Stimulated activated CD4-positive, alpha-beta T cell treated with anti-CD3 and anti-CD28 coated beads, Interleukin-1b, Interleukin-23, amount 100 ng/mL, for 24 hours (primary cell): ENCODE results near the gene MKNK2.
"Not testable (repeated sequence)": the region's sequence is repeated elsewhere in the genome, so short reads cannot be mapped to it uniquely, and the experiment has no call there.

ENCODE experiments used
- DNase-seq, 4 experiments: peaks; one replicate each; pipeline ENCODE4 v3.0.0-alpha.2; 2020; ENCODE audit warnings: low read depth in 4 of 4, low spot score in 1 of 4

The MKNK2 gene

DNA sequence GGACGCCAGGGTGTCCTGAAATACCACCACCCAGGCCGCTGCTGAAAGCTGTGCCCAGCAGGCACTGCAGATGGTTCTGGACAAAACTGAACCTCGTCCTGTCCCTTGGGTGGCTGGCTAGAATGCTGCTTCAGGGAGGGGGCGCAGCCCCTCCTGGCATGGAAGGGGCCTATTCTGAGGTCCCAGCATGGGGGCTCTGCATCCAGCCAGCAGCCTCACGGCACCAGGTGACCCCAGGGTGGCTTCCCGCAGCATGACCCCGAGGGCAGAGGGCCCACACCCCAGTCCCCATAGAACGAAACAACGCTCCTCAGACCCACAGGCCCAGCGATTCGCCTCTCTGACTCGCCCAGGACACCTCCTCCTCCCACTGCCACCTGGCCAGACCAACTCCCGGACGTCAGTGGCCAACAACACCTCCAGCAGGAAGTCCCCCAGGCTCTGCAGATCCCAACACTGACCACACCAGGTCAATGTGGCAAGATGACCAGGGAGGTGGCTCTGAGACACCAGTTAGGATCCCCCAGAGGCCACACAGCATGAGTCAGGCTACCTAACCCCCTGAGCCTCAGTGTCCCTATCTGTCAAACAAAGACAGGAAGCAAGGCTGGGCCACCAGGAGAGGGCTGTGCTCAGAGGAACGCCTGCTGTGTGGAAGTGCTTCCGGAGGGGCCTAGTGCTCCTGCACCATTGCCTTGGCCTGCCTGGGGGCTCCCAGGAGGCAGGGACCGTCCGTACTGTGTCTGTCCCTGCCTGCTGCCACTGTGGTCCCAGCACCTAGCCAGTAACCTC, 6.1 kb downstream of the MKNK2 start:
- no peak for DNase-seq

DNA sequence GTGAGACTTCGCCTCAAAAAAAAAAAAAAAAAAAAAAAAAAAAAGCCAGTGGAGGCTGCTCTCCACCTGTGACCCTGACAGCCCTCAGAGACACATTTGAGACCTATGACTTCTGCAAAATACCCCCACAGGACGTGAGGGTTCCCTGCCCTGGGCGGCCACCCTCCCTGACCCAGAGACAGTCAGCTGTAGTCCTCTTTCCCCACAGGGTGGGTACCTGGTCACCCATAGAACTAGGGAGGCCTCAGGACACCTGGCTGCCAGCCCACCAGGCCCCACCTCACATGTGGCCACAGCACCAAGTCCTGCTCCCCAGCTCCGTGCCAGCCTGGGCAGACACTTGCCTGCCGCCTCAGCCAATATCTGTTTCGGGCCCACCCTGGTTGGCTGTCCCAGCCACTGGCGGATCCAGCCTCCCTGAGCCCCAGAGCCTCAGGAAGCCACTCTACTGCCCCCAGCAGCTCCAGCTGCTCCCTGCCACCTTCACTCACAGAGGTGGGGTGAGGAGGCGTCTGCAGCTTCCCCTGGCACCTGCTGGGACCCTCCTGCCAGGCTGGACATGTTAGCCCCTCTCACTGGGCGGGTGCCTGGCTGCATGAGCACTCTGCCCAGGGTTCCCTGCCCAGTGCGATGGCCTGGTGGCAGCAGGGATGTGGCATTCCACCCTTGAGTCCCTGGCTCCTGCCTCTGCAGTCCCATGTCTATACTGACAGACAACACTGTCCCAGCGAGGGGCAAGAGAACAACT, 6.9 kb downstream of the MKNK2 start:
- no peak for DNase-seq

DNA sequence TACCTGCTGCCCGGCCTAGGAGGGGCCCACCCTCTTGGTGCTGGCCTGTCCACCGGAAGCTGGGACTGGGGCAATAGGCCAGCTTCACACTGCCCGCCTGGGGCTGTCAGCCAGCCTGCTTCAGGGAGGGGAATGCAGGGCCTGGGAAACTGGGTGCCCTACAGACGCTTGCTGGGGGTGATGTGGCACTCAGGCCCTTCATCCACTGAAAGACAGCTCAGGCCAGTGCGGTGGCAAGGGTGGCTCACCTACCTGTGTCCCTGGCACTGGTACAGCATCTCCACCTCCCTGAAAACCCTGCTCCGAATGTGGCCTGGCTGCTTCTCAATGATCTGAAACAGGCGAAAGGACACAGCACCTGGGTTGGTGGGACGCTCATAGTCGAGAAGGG, 7.8 kb downstream of the MKNK2 start:
- no peak for DNase-seq

DNA sequence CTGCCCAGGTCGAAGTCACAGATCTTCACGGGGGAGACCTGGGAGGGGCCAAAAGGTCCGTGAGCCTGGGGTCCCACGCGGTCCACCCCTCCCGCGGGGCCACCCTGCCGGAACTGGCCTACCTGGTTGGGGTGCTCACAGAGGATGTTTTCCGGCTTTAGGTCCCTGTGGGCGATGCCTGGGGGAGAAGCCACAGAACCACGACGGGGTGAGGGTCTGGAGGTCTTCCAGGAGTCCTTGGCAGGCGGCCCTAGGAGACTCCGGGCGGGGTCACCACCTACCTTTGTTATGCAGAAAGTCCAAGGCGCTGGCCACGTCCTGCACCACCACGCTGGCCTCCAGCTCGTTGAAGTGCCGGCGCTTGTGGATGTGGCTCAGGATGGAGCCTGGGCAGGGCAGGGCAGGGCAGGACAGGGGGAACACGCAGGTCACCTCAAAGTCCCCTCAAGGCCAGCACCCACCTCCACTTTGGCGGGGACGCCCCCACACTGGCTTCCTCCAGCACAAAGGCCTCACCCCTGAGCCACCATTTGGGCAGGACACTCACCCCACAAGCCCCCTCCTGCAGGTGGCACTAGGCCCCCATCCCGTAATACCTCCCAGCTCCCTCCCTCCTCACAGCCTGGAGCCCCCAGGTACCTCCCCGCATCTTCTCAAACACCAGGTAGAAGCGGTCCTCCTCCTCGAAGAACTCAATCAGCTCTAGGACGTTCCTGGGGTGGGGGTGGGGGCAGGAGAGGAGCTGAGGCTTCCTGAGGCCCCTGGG, 8.4 kb downstream of the MKNK2 start:
- DNase-seq: no peak

DNA sequence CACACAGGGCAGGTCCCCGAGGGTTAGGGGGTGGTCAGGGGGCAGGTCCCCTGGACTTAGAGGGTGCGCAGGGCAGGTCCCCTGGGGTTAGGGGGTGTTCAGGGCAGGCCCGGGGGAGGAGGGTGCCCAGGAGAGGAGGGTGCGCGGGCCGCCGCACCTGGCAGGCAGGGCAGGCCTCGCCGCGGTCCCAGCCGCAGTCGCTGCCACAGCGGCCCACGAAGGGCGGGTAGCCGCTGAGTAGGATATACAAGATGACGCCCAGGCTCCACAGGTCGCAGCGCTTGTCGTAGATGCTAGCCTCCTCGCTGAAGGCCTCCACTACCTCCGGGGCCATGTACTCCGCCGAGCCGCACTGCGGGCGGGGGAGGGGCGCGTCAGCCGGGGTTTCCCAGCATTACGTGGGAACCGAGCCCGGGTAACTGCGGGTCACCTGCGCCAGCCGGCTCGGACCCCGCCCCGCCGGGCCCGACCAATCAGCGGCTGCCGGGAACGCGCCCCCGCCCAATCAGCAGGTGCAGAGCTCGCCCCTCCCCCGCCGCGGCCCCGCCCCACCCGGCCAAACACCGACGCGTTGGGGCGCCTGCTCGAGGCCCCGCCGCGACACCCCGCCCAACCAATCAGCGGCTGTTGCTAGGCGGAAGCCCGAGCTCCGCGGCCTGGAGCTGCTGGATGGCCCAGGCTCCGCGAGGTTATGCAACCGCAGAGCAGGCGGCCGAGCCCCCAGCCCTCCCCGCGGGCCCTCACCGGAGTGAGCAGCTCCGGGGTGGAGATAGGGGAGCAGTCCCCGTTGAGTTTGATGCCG, 9.2 kb downstream of the MKNK2 start:
- DNase-seq: peak; percentile 96 to 100 (median 98)

DNA sequence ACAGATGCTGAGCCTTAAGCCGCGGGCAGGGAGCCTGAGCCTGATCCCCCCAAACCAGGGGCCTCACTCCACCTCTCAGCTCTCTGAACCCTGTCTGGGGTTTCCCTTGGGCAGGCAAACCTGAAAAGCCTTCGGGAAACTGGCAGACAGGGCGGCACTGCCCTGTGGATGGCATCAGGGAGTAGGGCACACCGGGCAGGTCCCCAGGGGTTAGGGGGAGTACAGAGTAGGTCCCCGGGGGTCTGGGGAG, 9.7 kb downstream of the MKNK2 start:
- DNase-seq: no peak

DNA sequence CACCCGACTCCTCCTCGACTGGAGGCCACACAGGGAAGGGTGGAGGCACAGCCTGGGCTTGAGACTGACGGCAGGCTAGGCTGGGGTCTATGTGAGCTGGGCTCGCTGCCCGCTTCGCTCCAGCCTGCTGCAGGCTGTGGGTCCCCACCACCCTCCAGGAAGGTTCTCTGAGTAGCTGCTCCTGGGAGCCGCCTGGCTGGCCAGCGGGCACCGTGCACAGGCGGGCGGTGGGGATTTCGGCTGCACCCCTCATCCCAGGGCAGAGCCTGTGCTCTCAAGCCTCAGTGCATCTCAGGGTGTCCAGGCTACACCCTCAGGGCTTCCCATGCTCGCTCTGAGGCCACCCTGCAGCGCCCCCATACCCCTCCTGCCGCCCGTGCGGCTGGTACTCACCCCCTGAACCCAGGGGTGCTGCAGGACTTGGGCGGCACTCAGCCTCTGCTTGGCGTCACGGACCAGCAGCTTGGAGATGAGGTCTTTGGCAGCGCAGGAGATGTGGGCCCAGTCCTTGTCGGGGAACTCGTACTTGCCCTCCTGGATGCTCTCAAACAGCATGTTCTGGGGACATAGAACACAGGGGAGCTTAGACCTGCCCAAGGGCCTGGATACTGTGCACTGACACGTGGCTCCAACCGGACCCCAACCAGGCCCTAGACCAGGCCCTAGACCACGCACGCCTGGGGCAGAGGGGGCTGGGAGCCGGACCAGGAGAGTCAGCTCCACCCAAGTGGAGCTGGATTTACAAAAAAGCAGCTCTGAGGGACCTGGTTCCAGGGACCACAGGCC, 10.2 kb downstream of the MKNK2 start:
- no peak for DNase-seq

DNA sequence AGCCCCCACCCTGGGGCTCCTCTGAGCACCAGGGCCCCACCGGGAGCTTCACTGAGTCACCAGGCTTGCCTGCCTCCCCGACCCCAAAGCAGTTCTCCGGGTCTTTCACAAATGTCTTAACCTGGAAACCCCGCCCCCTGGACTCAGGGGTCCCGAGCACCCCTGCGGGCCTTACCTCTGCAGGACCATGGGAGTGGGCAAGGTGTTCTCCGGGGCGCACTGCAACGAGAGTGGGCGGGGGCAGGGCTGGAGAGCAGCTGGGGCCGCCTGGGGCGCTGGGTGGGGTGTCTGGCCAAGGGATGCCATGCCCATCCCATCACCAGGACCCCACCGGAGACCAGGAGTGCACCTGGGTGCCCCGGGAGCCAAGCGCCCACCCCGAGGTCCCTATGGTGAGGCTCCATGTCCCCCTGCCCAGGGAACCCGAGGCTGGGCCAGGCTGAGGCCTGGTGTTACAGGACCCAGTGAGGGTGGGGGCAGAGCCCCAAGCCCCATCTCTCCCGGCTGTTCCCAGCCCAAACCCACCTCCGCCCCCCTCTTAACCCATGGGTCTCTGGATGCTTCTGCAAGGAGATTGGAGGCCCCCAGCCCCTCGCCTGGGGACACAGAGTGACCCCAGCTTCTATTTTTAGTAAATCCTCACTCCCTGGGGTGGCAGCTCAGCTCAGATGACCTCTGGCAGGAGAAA, 10.9 kb downstream of the MKNK2 start:
- DNase-seq: no peak

DNA sequence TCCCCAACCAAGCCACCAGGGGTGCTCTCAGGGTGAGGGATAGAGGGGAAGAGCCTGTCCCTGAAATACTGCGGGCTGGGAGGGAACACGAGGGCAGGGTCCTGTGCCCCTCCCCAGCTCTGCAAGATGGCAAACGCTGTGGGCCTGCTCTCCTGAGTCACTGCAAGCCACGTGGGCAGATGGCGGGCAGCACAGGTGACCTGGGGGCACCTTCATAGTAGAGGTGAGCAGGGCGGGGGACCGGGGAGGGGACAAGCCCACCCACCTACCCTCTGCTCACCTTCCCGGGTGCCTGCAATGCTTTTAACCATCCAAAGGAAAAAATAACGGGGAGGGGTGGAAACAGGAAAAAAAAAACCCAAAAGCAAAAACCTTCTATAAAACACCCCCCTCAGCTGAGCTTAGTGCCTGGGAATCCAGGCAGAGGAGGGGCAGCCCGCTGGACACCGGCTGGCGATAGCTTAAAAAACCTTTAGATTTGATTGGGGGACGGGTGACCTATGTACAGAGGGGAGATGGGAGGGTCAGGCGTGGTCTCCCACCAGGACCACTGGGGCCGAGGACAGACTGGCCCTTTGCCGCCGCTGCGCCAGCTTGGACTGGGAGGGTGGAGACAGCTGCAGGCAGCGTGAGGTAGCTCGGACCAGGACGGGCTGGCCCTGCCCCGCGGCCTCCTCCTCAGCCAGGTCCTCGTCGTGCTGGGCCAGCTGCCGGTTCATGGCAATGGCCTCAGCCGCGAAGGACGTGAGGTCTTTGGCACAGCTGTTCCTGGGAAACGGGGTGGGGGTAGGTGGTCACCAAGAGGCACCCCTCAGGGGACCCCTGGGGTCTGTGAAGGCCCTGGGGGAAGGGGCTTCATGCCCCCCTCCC, 11.7 kb downstream of the MKNK2 start:
- DNase-seq: no peak

DNA sequence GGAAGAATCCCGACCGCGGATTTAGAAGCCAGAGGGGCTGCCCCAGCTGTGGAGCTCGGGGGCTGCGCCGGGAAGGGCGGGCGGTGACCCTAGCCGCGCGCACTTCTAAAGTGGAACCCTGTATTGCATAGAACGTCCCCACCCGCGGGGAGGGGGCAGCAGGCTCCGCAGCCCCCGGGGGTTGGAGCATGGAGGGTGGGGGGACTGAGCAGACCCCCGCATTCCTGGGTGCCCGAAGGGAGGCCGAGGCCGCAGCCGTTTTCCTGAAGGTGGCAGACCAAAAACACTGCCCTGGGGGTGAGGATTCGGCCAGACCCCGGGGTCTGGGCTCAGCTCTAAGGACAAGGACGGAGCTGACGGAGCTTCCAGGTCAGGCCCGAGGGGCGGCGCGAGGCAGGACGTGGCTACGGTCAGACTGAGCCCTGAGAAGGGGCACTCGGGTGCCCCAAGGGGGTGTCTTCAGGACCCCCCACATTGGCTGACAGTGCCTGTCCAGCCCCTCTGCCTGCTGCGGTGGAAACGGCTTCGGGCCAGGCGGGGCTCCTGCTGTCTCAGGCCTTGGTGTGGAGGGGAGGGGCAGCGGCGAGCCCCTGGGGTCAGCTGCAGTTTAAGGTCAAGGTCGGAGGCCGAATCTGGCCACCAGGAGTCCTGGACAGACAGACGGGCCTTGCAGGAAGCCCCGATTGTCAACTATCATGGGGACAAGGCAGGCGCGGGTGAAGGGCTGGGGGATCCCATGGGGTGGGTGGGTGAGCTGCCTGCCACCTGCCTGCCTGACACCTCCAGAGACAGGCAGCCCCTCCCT, 12.6 kb downstream of the MKNK2 start:
- no peak for DNase-seq

DNA sequence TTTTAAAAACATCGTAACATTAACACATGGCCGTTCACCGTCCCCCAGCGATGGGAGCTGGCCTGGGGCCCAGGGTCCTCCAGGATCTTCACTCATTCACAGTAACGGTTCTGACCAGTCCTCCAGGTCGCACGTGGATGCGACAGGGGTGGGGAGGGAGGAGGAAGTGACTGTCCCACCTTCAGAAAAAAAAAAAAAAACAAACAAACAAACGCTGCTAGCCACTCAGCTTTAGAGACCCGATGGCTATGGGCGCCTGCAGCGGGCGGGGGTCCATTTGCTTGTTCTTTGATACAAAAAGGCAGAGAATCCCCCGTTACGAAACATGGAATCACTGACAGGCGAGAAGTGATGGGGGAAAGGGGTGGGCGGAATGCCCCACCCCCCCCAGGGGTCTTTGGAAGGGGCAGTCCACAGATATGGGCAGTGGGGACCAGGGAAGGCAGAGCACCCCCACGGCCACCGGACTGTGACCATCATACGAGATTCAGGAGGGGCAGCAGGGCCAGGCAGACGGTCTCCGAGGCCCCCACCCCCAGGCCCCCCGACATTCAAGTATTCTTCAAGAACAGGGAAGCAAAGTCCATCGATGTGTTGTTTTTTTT, 13.3 kb downstream of the MKNK2 start:
- DNase-seq: no peak

DNA sequence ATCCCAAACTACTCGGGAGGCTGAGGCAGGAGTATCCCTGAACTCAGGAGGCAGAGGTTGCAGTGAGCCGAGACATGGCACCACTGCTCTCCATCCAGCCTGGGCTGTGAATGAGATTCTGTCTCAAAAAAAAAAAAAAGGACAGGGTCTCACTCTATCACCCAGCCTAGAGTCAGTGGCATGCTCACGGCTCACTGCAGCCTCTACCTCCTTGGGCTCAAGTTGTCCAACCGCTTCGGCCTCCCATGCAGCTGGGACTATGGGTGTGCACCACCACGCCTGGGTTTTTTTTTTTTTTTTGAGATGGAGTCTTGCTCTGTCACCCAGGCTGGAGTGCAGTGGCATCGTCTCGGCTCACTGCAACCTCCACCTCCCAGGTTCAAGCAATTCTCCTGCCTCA, 14.6 kb downstream of the MKNK2 start:
- no peak for DNase-seq

DNA sequence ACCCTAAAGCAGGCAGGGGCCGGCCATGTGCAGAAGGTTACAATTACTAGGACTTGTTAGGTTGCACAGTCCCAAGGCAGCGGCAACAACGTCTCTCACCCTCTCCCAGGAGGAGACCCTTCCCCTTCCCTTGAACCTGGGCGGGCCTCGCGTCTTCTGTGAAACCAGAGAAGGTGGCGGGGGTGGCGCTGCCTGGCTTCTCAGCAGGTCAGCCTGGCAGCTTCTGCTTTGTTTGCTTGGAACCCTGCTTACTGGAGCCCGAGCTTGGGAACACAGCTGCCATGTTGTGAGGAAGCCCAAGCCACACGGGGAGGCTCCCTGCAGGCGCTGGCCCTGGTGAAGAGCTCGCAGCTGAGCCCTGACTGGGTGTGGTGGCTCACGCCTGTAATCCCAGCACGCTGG, 15.5 kb downstream of the MKNK2 start:
- DNase-seq: no peak

DNA sequence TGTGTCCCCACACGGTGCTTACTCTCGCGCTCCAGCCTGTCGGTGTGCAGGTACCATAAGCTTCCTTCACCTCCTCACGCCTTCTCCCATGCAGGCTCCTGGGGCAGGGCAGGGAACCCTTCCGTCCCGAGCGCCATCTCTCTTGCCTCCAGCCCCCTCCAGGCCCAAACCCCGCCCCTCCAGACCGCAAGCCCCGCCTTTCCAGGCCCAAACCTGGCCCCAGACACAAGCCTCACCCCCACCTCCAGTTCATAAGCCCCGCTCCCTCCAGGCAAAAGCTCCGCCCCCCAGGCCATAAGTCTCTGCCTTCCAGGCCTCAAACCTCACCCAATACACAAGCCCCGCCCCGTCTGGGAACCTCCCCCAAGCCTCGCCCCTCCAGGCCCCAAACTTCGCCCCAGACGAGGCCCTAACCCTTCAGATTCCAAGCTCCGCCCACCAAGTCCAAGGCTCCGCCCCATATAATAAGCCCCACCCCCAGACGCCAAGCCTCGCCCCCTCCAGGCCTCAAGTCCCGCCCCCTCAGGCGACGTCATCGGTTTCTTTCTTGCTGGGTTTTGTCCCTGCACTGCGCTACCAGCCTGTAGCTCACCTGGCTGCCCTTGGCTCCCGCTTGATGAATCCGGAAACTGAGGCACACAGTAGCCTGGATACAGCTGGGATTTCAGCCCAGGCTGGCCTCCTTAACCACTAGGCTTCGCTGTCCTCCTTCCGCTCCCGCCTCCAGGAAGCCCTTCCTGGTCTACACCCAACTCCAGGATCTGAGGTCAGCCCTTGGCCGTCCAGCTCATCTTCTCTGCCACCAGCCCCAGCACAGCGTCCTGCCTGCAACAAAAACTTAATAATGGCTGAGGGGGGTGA, 16.1 kb downstream of the MKNK2 start:
- DNase-seq: peak in 3 of 4 experiments; percentile 52 to 57 (median 53)

DNA sequence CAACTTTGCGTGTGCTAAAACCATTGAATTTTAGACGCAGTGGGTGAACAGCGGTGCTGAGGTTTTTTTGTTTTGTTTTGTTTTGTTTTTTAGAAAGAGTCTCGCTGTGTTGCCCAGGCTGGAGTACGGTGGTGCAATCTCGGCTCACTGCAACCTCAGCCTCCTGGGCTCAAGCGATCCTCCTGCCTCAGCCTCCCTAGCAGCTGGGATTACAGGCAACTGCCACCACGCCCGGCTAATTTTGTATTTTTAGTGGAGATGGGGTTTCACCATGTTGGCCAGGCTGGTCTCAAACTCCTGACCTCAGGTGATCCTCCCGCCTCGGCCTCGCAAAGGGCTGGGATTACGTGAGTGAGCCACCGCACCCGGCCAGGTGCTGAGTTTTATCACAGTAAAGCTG, 16.8 kb downstream of the MKNK2 start:
- DNase-seq: not testable (repeated sequence)

DNA sequence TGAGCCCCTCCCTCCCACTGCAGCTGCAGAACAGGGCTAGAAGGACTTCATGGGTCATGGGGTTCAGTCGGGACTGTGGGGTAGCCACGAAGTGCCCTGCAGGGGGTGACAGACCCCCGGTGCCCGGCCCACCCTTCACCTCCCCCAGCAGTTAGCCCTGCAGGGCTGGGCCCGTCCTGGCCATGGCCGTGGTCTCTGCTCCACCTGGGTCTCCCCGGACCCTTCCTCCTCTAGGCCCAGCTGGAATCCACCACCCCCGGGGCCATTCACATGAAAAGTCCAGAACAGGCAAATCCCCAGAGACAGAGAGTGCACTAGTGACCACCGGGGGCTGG, 17.3 kb downstream of the MKNK2 start:
- no peak for DNase-seq
